Astrocyte of the cerebellum (primary cell): ENCODE data around the gene PIMREG.

Source experiments
- DNase-seq: peaks from one replicate; pipeline ENCODE4 v3.0.0-alpha.2; 2011; ENCODE audit warnings: low read depth
- H3K4me3 ChIP-seq: 2 replicates; pipeline ENCODE4 v1.5.1; 2011; ENCODE audit warnings: mild to moderate bottlenecking, low read depth, low read length, moderate library complexity
- CTCF ChIP-seq: IDR thresholded peaks from 2 replicates; pipeline ENCODE4 v1.5.1; 2012; ENCODE audit warnings: low read length, low read depth, moderate library complexity, mild to moderate bottlenecking; ENCODE audit errors: missing control alignments
- in situ Hi-C: cut with HindIII; loops from 2 replicates; pipeline ENCODE4 v1.10.0; 2017; ENCODE audit warnings: low sequenced_read_pairs

PIMREG gene

GRCh38 chr17:6415616-6416015 is 28.6 kb upstream of the PIMREG start:
- in situ Hi-C loops: loop anchor here (5.0 kb wide), 1 partner anchor 818 kb away; no protein-coding TSS in a partner anchor
- no peak for TF ChIP-seq CTCF
- H3K4me3 ChIP-seq: no peak overlapping the region
- DNase-seq: no peak

GRCh38 chr17:6420173-6420641 is 24.0 kb upstream of the PIMREG start:
- in situ Hi-C loops: no loop called here
- DNase-seq: no peak
- no peak overlapping the region for H3K4me3 ChIP-seq
- TF ChIP-seq CTCF: peak; percentile 41

GRCh38 chr17:6421700-6422604 is 22.3 kb upstream of the PIMREG start:
- TF ChIP-seq CTCF: peak; percentile 82
- H3K4me3 ChIP-seq: no peak overlapping the region
- in situ Hi-C loops: no loop called here
- DNase-seq: peak; percentile 39

- DNase-seq: no peak
- H3K4me3 ChIP-seq: no peak overlapping the region
- TF ChIP-seq CTCF: no peak
- in situ Hi-C loops: no loop called here
Observed at GRCh38 chr17:6422654-6423241, 21.5 kb upstream of the PIMREG start.

- in situ Hi-C loops: no loop called here
- TF ChIP-seq CTCF: no peak
- no peak overlapping the region for H3K4me3 ChIP-seq
- no peak for DNase-seq
Observed at GRCh38 chr17:6423931-6424330, 20.3 kb upstream of the PIMREG start.

- DNase-seq: no peak
- no peak overlapping the region for H3K4me3 ChIP-seq
- no peak for TF ChIP-seq CTCF
- in situ Hi-C loops: no loop called here
Observed at GRCh38 chr17:6425407-6425806, 18.8 kb upstream of the PIMREG start.
